KMS-11 (cell line): ENCODE data around the gene FAM114A1.

ENCODE experiments used
- H2AFZ ChIP-seq: fragments of 200-600 bp; sonication (generic); 2 replicates; pipeline ENCODE4 v1.6.1; 2016; ENCODE audit warnings: antibody characterized with exemption, mixed run types, low read depth
- H3K27ac ChIP-seq: fragments of 200-600 bp; sonication (generic); 2 replicates; pipeline ENCODE4 v1.6.1; 2016; ENCODE audit warnings: mild to moderate bottlenecking, mixed run types
- H3K27me3 ChIP-seq: fragments of 200-600 bp; sonication (generic); 2 replicates; pipeline ENCODE4 v1.6.1; 2017; ENCODE audit warnings: mild to moderate bottlenecking, low read depth, mixed run types, moderate library complexity; ENCODE audit not compliant: insufficient read depth
- H3K36me3 ChIP-seq: fragments of 200-600 bp; sonication (generic); 2 replicates; pipeline ENCODE4 v1.6.1; 2017; ENCODE audit warnings: mild to moderate bottlenecking, mixed run types; ENCODE audit not compliant: insufficient read depth
- H3K4me1 ChIP-seq: fragments of 200-600 bp; sonication (generic); 2 replicates; pipeline ENCODE4 v1.6.1; 2016; ENCODE audit warnings: mild to moderate bottlenecking, low read depth, mixed run types; ENCODE audit not compliant: poor library complexity, severe bottlenecking
- H3K4me2 ChIP-seq: fragments of 200-600 bp; sonication (generic); 2 replicates; pipeline ENCODE4 v1.7.0; 2016; ENCODE audit warnings: mild to moderate bottlenecking, mixed run types
- H3K4me3 ChIP-seq: fragments of 200-600 bp; sonication (generic); IDR thresholded peaks from 2 replicates; pipeline ENCODE4 v1.6.1; 2017; ENCODE audit warnings: low read depth, low read length, mixed read lengths; ENCODE audit not compliant: insufficient read depth
- H3K79me2 ChIP-seq: fragments of 200-600 bp; sonication (generic); 2 replicates; pipeline ENCODE4 v1.6.1; 2016; ENCODE audit warnings: low read depth, mixed run types; ENCODE audit not compliant: insufficient read depth
- H3K9ac ChIP-seq: fragments of 200-600 bp; sonication (generic); 2 replicates; pipeline ENCODE4 v1.6.1; 2016; ENCODE audit warnings: mild to moderate bottlenecking, mixed run types
- H4K20me1 ChIP-seq: fragments of 200-600 bp; sonication (generic); 2 replicates; pipeline ENCODE4 v1.6.1; 2016; ENCODE audit warnings: mild to moderate bottlenecking, mixed run types; ENCODE audit not compliant: insufficient read depth
- TF ChIP-seq, protein P1 (sequence below): fragments of 200-600 bp; sonication (generic); conservative IDR thresholded peaks from 2 replicates; pipeline ENCODE4 v1.6.1; 2017; ENCODE audit warnings: low read depth, mild to moderate bottlenecking, antibody characterized with exemption, low read length, moderate library complexity, mixed read lengths

The FAM114A1 gene

DNA sequence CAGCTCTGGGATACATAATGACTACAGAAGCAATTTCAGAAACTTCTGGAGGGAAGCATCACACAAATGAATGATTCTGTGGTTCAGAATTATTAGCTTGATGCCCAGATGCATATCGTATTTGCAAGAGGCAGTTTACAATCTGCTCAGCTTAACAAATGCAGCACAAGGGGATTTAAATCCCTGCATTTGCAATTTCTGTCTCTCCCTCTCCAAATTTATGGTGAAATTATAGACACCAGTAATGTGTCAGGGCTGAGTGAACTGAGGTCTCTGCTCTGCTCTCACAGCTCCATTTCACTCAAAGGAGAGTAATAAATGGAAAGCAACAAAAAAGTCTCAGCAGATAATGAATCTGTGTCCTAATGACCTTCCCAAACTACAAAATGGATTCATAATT is 84.4 kb downstream of the FAM114A1 start:
- Histone ChIP-seq H3K27me3 (no peaks in the 10 kb centered on the region), H4K20me1 (no peaks in the 10 kb centered on the region), H3K4me2 (no peak overlapping the region), H3K36me3 (no peaks in the 10 kb centered on the region), H3K79me2 (no peaks in the 10 kb centered on the region), H3K27ac (no peak overlapping the region), H2AFZ (no peak overlapping the region), H3K9ac (no peak overlapping the region), H3K4me3 (no peak overlapping the region), H3K4me1 (no peaks in the 10 kb centered on the region)
- TF ChIP-seq, protein P1, sequence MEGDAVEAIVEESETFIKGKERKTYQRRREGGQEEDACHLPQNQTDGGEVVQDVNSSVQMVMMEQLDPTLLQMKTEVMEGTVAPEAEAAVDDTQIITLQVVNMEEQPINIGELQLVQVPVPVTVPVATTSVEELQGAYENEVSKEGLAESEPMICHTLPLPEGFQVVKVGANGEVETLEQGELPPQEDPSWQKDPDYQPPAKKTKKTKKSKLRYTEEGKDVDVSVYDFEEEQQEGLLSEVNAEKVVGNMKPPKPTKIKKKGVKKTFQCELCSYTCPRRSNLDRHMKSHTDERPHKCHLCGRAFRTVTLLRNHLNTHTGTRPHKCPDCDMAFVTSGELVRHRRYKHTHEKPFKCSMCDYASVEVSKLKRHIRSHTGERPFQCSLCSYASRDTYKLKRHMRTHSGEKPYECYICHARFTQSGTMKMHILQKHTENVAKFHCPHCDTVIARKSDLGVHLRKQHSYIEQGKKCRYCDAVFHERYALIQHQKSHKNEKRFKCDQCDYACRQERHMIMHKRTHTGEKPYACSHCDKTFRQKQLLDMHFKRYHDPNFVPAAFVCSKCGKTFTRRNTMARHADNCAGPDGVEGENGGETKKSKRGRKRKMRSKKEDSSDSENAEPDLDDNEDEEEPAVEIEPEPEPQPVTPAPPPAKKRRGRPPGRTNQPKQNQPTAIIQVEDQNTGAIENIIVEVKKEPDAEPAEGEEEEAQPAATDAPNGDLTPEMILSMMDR = no peak

DNA sequence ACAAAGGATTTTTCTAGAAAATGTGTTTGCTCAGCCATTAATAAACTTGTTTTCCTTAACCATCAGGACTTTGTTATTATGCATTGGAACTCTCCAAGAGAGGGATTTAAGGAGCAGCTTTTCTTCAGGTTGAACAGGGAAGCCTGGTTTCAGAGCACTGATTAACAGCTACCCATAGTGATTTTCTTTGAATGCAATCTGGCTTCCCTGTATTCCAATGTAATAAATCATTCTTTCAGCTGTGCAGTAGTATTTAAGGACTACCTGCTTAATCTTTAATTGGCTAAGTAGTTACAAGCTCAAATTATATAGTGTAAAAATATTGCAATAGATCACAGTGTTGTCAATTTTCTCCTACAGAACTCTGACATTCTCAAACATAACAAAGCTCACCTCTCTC is 87.1 kb downstream of the FAM114A1 start:
- Histone ChIP-seq H3K9ac (no peak overlapping the region), H3K4me1 (peaks cover 15% of the 10 kb centered on the region), H2AFZ (no peak overlapping the region), H3K4me3 (no peak overlapping the region), H3K79me2 (no peaks in the 10 kb centered on the region), H3K27ac (no peak overlapping the region), H4K20me1 (no peaks in the 10 kb centered on the region), H3K4me2 (no peak overlapping the region), H3K27me3 (no peaks in the 10 kb centered on the region), H3K36me3 (no peaks in the 10 kb centered on the region)
- TF ChIP-seq, protein P1 = no peak

DNA sequence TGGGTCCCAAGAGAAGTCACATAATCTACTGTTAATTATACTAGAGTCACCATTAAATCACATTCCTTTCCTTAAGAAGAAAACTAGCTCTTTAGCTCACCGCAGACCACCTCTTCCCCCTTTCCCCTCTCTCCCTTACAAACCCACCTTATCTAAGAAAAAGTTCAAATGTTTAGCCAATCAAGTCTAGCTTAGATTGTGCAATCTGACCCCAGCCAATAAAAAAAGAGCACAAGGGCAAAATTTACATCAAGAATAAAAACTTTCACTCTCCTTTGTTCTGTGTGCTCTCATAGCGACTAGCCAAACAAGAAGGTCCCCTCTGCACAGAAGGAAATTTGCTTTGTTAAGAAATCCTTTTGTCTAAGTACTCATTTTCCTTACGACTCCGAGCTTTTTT is 88.4 kb downstream of the FAM114A1 start:
- Histone ChIP-seq H3K9ac (no peak overlapping the region), H3K4me2 (no peak overlapping the region), H3K27me3 (no peaks in the 10 kb centered on the region), H3K27ac (no peak overlapping the region), H3K79me2 (no peaks in the 10 kb centered on the region), H3K36me3 (no peaks in the 10 kb centered on the region), H3K4me3 (no peak overlapping the region), H3K4me1 (peaks cover 15% of the 10 kb centered on the region), H2AFZ (no peak overlapping the region), H4K20me1 (no peaks in the 10 kb centered on the region)
- TF ChIP-seq, protein P1 = no peak

DNA sequence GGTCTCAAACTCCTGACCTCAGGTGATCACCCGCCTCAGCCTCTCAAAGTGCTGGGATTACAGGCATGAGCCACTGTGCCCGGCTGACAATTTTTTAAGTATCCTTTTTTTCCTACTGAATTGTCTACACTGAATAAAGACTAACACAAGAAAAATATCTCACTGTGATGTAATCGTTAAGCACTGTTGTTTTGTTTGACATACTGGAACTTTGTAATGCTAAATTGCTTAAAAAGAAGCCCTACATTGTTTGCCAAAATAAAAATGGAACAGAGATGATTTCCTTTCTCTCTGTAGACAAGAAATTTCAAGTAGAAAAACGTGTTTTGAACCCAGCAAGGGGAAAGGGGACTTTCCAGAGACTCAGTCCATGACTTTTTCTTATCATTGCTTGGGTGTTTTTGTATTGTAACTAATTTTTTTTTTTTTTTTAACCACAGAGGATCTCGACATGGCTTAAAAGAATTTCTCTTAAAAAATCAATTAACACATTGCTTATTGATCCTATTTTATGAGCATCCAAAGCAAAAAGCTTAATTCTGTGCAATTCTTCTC is 89.7 kb downstream of the FAM114A1 start:
- no peaks in the 10 kb centered on the region for H3K36me3 ChIP-seq
- H2AFZ ChIP-seq = no peak overlapping the region
- no peaks in the 10 kb centered on the region for H3K27me3 ChIP-seq
- no peaks in the 10 kb centered on the region for H3K79me2 ChIP-seq
- no peak overlapping the region for H3K9ac ChIP-seq
- H3K4me1 ChIP-seq = peaks cover 15% of the 10 kb centered on the region
- no peak overlapping the region for H3K4me2 ChIP-seq
- H3K27ac ChIP-seq = no peak overlapping the region
- H3K4me3 ChIP-seq = no peak overlapping the region
- H4K20me1 ChIP-seq = no peaks in the 10 kb centered on the region
- TF ChIP-seq, protein P1 = no peak
